HEK293 (cell line): ENCODE measurements around the gene SLC5A12.

ENCODE experiments used
- CTCF ChIA-PET: fragments of 350-600 bp; formaldehyde crosslinking; extraction: SDS; loops from one replicate; lab custom pipeline; 2021; ENCODE audit warnings: antibody characterized with exemption; lab: Yijun Ruan, JAX
- POLR2A ChIA-PET: fragments of 300-600 bp; formaldehyde crosslinking; extraction: SDS; loops from one replicate; lab custom pipeline; 2020; ENCODE audit warnings: antibody characterized with exemption, inconsistent platforms; lab: Yijun Ruan, JAX
- H3K27ac ChIP-seq: fragments of 200-500 bp; sonication (Bioruptor generic); 2 replicates; pipeline ENCODE4 v1.5.1; 2014; ENCODE audit warnings: low read depth, low read length, control low read depth, inconsistent platforms; ENCODE audit errors: extremely low read depth
- H3K36me3 ChIP-seq, 2 experiments: fragments of 200-500 bp in 1 of 2; sonication (Bioruptor generic) in 1 of 2; 1 replicate in 1 of 2; 2 replicates in 1 of 2; pipeline ENCODE4 v1.5.1; 2014 to 2017; ENCODE audit warnings: inconsistent platforms in 2 of 2, low read length in 2 of 2; ENCODE audit not compliant: control insufficient read depth in 2 of 2, insufficient read depth in 1 of 2
- H3K4me1 ChIP-seq: fragments of 200-500 bp; sonication (Bioruptor generic); 2 replicates; pipeline ENCODE4 v1.5.1; 2014; ENCODE audit warnings: mild to moderate bottlenecking, low read length, inconsistent platforms; ENCODE audit not compliant: control insufficient read depth, insufficient read depth
- H3K4me3 ChIP-seq: 2 replicates; pipeline ENCODE4 v1.5.1; 2011; ENCODE audit warnings: low read depth, mild to moderate bottlenecking, control low read depth, low read length, moderate library complexity
- H3K9me3 ChIP-seq: fragments of 200-500 bp; sonication (Bioruptor generic); 2 replicates; pipeline ENCODE4 v1.5.1; 2014; ENCODE audit warnings: low read depth, low read length, inconsistent platforms; ENCODE audit not compliant: control insufficient read depth, insufficient read depth
- BCL11A ChIP-seq: fragments of 450-650 bp; formaldehyde crosslinking; IDR thresholded peaks from 2 replicates; pipeline ENCODE4 v1.5.1; 2016; ENCODE audit warnings: low read depth, missing biosample characterization, missing genetic modification characterization
- GLI2 ChIP-seq: fragments of 450-650 bp; formaldehyde crosslinking; IDR thresholded peaks from 2 replicates; pipeline ENCODE4; 2017; ENCODE audit warnings: missing biosample characterization, missing genetic modification characterization, low read depth, borderline replicate concordance
- HOXA7 ChIP-seq: sonication (generic); formaldehyde crosslinking; IDR thresholded peaks from 2 replicates; pipeline ENCODE4 v1.8.1; 2022; ENCODE audit warnings: missing genetic modification reagents, borderline replicate concordance
- SCRT1 ChIP-seq: fragments of 450-650 bp; formaldehyde crosslinking; IDR thresholded peaks from 2 replicates; pipeline ENCODE4 v1.5.1; 2016; ENCODE audit warnings: missing biosample characterization, missing genetic modification characterization, borderline replicate concordance
- WT1 ChIP-seq: fragments of 450-650 bp; formaldehyde crosslinking; IDR thresholded peaks from 2 replicates; pipeline ENCODE4 v1.5.1; 2016; ENCODE audit warnings: missing biosample characterization, missing genetic modification characterization
- ZNF223 ChIP-seq: fragments of 450-650 bp; formaldehyde crosslinking; IDR thresholded peaks from 2 replicates; pipeline ENCODE4 v1.5.1; 2016; ENCODE audit warnings: missing biosample characterization, missing genetic modification characterization
- ZNF510 ChIP-seq: fragments of 450-650 bp; formaldehyde crosslinking; IDR thresholded peaks from 2 replicates; pipeline ENCODE4 v1.5.1; 2018; ENCODE audit warnings: mild to moderate bottlenecking, missing genetic modification characterization, missing biosample characterization; ENCODE audit not compliant: insufficient replicate concordance
- ZNF830 ChIP-seq: fragments of 450-650 bp; IDR thresholded peaks from 2 replicates; pipeline ENCODE4 v1.5.0; 2018; ENCODE audit warnings: missing biosample characterization, missing genetic modification characterization, low read depth, mild to moderate bottlenecking, moderate library complexity
- ZNF843 ChIP-seq: fragments of 450-650 bp; formaldehyde crosslinking; IDR thresholded peaks from 2 replicates; pipeline ENCODE4 v1.5.1; 2016; ENCODE audit warnings: missing biosample characterization, missing genetic modification characterization
- TF ChIP-seq, protein P1 (sequence below): fragments of 450-650 bp; IDR thresholded peaks from 2 replicates; pipeline ENCODE4 v1.5.1; 2018; ENCODE audit warnings: missing biosample characterization, missing genetic modification characterization
- TF ChIP-seq, protein P2 (sequence below): fragments of 450-650 bp; formaldehyde crosslinking; IDR thresholded peaks from 2 replicates; pipeline ENCODE4 v1.5.1; 2016; ENCODE audit warnings: missing biosample characterization, missing genetic modification characterization
- TF ChIP-seq, protein P3 (sequence below): fragments of 450-650 bp; formaldehyde crosslinking; IDR thresholded peaks from 2 replicates; pipeline ENCODE4 v1.5.1; 2016; ENCODE audit warnings: missing biosample characterization, missing genetic modification characterization
- TF ChIP-seq, protein P4 (sequence below): fragments of 450-650 bp; IDR thresholded peaks from 2 replicates; pipeline ENCODE4 v1.5.1; 2018; ENCODE audit warnings: missing biosample characterization, mild to moderate bottlenecking, missing genetic modification characterization
- TF ChIP-seq, protein P5 (sequence below): fragments of 450-650 bp; formaldehyde crosslinking; IDR thresholded peaks from 2 replicates; pipeline ENCODE4 v1.5.1; 2016; ENCODE audit warnings: missing biosample characterization, missing genetic modification characterization

SLC5A12 gene

DNA sequence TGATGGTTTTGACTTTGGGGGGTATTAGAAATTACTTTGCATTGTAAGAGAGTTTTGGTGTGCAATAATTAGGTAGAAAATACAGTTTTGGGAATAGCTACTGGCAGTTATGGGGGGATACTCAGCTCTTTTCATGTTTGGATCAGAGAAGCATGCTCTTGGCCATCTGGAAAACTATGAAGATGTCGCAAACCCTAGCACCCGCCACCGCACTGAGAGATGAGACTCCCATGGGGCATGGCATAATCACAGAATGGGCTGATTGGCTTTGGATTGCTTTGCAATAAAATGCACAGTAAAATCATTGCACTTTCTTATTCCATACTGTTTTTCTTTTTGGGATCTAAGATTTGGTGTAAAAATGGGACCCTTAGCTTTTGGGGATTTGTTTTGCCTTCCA lies 43.5 kb upstream of the SLC5A12 start:
- POLR2A ChIA-PET, result no interaction called here

DNA sequence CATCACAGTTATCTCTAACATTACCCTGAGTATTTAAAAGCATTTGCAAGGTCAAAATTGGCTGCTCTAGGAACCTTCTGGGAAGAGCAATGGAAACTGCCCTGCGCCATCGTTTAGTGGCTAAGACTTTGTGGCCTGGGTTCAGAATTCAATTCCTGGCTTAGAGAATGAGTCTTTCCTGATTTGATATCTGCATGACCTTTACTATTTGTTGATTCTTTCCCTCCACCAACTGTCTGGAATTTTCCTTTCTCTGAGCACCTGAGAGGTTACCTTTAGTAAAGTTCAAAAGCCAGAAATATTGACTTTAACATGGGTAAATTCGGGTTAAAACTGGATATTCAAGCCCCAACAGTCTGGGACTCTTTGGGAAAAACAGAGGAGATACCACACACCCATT lies 43.0 kb upstream of the SLC5A12 start:
- POLR2A ChIA-PET, result no interaction called here
- Histone ChIP-seq H3K4me1 (no peaks in the 10 kb centered on the region), H3K9me3 (no peaks in the 10 kb centered on the region), H3K4me3 (no peak overlapping the region), H3K36me3 (no peaks in the 10 kb centered on the region), H3K27ac (no peak overlapping the region)
- no peak for TF ChIP-seq ZNF223
- TF ChIP-seq, protein P1, sequence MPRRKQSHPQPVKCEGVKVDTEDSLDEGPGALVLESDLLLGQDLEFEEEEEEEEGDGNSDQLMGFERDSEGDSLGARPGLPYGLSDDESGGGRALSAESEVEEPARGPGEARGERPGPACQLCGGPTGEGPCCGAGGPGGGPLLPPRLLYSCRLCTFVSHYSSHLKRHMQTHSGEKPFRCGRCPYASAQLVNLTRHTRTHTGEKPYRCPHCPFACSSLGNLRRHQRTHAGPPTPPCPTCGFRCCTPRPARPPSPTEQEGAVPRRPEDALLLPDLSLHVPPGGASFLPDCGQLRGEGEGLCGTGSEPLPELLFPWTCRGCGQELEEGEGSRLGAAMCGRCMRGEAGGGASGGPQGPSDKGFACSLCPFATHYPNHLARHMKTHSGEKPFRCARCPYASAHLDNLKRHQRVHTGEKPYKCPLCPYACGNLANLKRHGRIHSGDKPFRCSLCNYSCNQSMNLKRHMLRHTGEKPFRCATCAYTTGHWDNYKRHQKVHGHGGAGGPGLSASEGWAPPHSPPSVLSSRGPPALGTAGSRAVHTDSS, result no peak
- no peak for TF ChIP-seq WT1
- no peak for TF ChIP-seq GLI2
- TF ChIP-seq, protein P2, sequence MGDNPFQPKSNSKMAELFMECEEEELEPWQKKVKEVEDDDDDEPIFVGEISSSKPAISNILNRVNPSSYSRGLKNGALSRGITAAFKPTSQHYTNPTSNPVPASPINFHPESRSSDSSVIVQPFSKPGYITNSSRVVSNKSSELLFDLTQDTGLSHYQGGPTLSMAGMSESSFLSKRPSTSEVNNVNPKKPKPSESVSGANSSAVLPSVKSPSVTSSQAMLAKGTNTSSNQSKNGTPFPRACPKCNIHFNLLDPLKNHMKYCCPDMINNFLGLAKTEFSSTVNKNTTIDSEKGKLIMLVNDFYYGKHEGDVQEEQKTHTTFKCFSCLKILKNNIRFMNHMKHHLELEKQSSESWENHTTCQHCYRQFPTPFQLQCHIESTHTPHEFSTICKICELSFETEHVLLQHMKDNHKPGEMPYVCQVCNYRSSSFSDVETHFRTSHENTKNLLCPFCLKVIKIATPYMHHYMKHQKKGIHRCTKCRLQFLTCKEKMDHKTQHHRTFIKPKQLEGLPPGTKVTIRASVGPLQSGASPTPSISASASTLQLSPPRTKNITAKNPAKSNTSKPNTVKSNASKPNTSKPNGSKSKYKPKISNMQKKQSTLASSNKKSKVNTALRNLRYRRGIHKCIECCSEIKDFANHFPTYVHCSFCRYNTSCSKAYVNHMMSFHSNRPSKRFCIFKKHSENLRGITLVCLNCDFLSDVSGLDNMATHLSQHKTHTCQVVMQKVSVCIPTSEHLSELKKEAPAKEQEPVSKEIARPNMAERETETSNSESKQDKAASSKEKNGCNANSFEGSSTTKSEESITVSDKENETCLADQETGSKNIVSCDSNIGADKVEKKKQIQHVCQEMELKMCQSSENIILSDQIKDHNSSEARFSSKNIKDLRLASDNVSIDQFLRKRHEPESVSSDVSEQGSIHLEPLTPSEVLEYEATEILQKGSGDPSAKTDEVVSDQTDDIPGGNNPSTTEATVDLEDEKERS, result no peak
- CTCF ChIA-PET, result no interaction called here

More for the DNA sequence above, 43.5 kb upstream of the SLC5A12 start:
- Histone ChIP-seq H3K4me3 (no peak overlapping the region), H3K9me3 (no peaks in the 10 kb centered on the region), H3K36me3 (no peaks in the 10 kb centered on the region), H3K27ac (no peak overlapping the region), H3K4me1 (no peaks in the 10 kb centered on the region)
- TF ChIP-seq ZNF843 (tag by site-specific recombination), result no peak
- TF ChIP-seq, protein P3, sequence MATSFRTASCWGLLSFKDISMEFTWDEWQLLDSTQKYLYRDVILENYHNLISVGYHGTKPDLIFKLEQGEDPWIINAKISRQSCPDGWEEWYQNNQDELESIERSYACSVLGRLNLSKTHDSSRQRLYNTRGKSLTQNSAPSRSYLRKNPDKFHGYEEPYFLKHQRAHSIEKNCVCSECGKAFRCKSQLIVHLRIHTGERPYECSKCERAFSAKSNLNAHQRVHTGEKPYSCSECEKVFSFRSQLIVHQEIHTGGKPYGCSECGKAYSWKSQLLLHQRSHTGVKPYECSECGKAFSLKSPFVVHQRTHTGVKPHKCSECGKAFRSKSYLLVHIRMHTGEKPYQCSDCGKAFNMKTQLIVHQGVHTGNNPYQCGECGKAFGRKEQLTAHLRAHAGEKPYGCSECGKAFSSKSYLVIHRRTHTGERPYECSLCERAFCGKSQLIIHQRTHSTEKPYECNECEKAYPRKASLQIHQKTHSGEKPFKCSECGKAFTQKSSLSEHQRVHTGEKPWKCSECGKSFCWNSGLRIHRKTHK (tag by site-specific recombination), result no peak
- TF ChIP-seq ZNF830 (tag by site-specific recombination), result no peak
- TF ChIP-seq, protein P4, sequence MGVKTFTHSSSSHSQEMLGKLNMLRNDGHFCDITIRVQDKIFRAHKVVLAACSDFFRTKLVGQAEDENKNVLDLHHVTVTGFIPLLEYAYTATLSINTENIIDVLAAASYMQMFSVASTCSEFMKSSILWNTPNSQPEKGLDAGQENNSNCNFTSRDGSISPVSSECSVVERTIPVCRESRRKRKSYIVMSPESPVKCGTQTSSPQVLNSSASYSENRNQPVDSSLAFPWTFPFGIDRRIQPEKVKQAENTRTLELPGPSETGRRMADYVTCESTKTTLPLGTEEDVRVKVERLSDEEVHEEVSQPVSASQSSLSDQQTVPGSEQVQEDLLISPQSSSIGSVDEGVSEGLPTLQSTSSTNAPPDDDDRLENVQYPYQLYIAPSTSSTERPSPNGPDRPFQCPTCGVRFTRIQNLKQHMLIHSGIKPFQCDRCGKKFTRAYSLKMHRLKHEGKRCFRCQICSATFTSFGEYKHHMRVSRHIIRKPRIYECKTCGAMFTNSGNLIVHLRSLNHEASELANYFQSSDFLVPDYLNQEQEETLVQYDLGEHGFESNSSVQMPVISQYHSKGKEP (tag by site-specific recombination), result no peak
- no peak for TF ChIP-seq HOXA7
- no peak for TF ChIP-seq ZNF510 (tag by site-specific recombination)
- no peak for TF ChIP-seq BCL11A
- TF ChIP-seq SCRT1, result no peak
- TF ChIP-seq, protein P5, sequence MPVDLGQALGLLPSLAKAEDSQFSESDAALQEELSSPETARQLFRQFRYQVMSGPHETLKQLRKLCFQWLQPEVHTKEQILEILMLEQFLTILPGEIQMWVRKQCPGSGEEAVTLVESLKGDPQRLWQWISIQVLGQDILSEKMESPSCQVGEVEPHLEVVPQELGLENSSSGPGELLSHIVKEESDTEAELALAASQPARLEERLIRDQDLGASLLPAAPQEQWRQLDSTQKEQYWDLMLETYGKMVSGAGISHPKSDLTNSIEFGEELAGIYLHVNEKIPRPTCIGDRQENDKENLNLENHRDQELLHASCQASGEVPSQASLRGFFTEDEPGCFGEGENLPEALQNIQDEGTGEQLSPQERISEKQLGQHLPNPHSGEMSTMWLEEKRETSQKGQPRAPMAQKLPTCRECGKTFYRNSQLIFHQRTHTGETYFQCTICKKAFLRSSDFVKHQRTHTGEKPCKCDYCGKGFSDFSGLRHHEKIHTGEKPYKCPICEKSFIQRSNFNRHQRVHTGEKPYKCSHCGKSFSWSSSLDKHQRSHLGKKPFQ, result no peak
- CTCF ChIA-PET, result interaction anchor here (1.5 kb wide), 1 partner anchor 394 kb away, joined by 4 read pairs; no protein-coding TSS in a partner anchor
